Measurements from ENCODE around the gene GARIN1A.

GARIN1A gene

GRCh38 chr7:128707752-128708151 lies 35.7 kb downstream of the GARIN1A start:
- no peak overlapping the region for H3K4me3 ChIP-seq (ENCODE audit: low read depth, low read length, poor library complexity, severe bottlenecking)
- H3K79me2 ChIP-seq (ENCODE audit: insufficient read depth, low read length) = no peaks in the 10 kb centered on the region
- H3K27ac ChIP-seq (ENCODE audit: low read depth, low read length, poor library complexity, severe bottlenecking) = no peak overlapping the region
- H3K4me2 ChIP-seq (ENCODE audit: low read length) = no peak overlapping the region
- peaks cover 5% of the 10 kb centered on the region; the same call in 1 of the 2 replicates for H3K9me3 ChIP-seq (ENCODE audit: low read length)
- H3K9ac ChIP-seq (ENCODE audit: low read length) = no peak overlapping the region
- no peaks in the 10 kb centered on the region for H4K20me1 ChIP-seq (ENCODE audit: insufficient read depth, low read length)
- no peaks in the 10 kb centered on the region for H3K9me2 ChIP-seq (ENCODE audit: low read depth, low read length)
- H3K36me3 ChIP-seq (ENCODE audit: insufficient read depth, low read length) = no peaks in the 10 kb centered on the region; the same call in 1 of the 2 replicates
- H2AFZ ChIP-seq (ENCODE audit: low read length) = no peak overlapping the region
- peaks cover 12% of the 10 kb centered on the region; the same call in 1 of the 2 replicates for H3K27me3 ChIP-seq (ENCODE audit: insufficient read depth, low read length)
- H3K4me1 ChIP-seq (ENCODE audit: insufficient read depth, low read length, severe bottlenecking) = no peaks in the 10 kb centered on the region
- TF ChIP-seq EZH2 (IDR thresholded peaks at IDR 0.05; ENCODE audit: borderline replicate concordance, low read length) (no peak), CTCF (IDR thresholded peaks at IDR 0.05; ENCODE audit: low read length) (no peak)
- H3F3A ChIP-seq (ENCODE audit: insufficient read depth, low read length) = no peaks in the 10 kb centered on the region

GRCh38 chr7:128708235-128708634 lies 36.1 kb downstream of the GARIN1A start:
- H2AFZ ChIP-seq (ENCODE audit: low read length) = no peak overlapping the region
- TF ChIP-seq CTCF (IDR thresholded peaks at IDR 0.05; ENCODE audit: low read length) (no peak), EZH2 (IDR thresholded peaks at IDR 0.05; ENCODE audit: borderline replicate concordance, low read length) (no peak)
- H3F3A ChIP-seq (ENCODE audit: insufficient read depth, low read length) = no peaks in the 10 kb centered on the region
- H3K36me3 ChIP-seq (ENCODE audit: insufficient read depth, low read length) = no peaks in the 10 kb centered on the region; the same call in 1 of the 2 replicates
- H3K4me2 ChIP-seq (ENCODE audit: low read length) = no peak overlapping the region
- H3K4me1 ChIP-seq (ENCODE audit: insufficient read depth, low read length, severe bottlenecking) = no peaks in the 10 kb centered on the region
- peaks cover 6% of the 10 kb centered on the region; the same call in 1 of the 2 replicates for H3K9me3 ChIP-seq (ENCODE audit: low read length)
- peaks cover 14% of the 10 kb centered on the region; the same call in 1 of the 2 replicates for H3K27me3 ChIP-seq (ENCODE audit: insufficient read depth, low read length)
- H3K4me3 ChIP-seq (ENCODE audit: low read depth, low read length, poor library complexity, severe bottlenecking) = no peak overlapping the region
- H4K20me1 ChIP-seq (ENCODE audit: insufficient read depth, low read length) = no peaks in the 10 kb centered on the region
- H3K27ac ChIP-seq (ENCODE audit: low read depth, low read length, poor library complexity, severe bottlenecking) = no peak overlapping the region
- no peak overlapping the region for H3K9ac ChIP-seq (ENCODE audit: low read length)
- H3K9me2 ChIP-seq (ENCODE audit: low read depth, low read length) = no peaks in the 10 kb centered on the region
- no peaks in the 10 kb centered on the region for H3K79me2 ChIP-seq (ENCODE audit: insufficient read depth, low read length)

- Histone ChIP-seq H2AFZ (ENCODE audit: low read length) (no peak overlapping the region), H3K79me2 (ENCODE audit: insufficient read depth, low read length) (no peaks in the 10 kb centered on the region), H3K9me3 (ENCODE audit: low read length) (peaks cover 6% of the 10 kb centered on the region; the same call in 1 of the 2 replicates), H3F3A (ENCODE audit: insufficient read depth, low read length) (no peaks in the 10 kb centered on the region), H3K36me3 (ENCODE audit: insufficient read depth, low read length) (no peaks in the 10 kb centered on the region; the same call in 1 of the 2 replicates), H4K20me1 (ENCODE audit: insufficient read depth, low read length) (no peaks in the 10 kb centered on the region), H3K27me3 (ENCODE audit: insufficient read depth, low read length) (peaks cover 18% of the 10 kb centered on the region; the same call in 1 of the 2 replicates), H3K4me1 (ENCODE audit: insufficient read depth, low read length, severe bottlenecking) (no peaks in the 10 kb centered on the region), H3K9me2 (ENCODE audit: low read depth, low read length) (no peaks in the 10 kb centered on the region), H3K4me2 (ENCODE audit: low read length) (no peak overlapping the region), H3K9ac (ENCODE audit: low read length) (no peak overlapping the region), H3K27ac (ENCODE audit: low read depth, low read length, poor library complexity, severe bottlenecking) (no peak overlapping the region), H3K4me3 (ENCODE audit: low read depth, low read length, poor library complexity, severe bottlenecking) (no peak overlapping the region)
- TF ChIP-seq EZH2 (IDR thresholded peaks at IDR 0.05; ENCODE audit: borderline replicate concordance, low read length) (no peak), CTCF (IDR thresholded peaks at IDR 0.05; ENCODE audit: low read length) (no peak)
These were observed 36.7 kb downstream of the GARIN1A start for GRCh38 chr7:128708824-128709223.

All from OCI-LY1 (cell line).